DMS114 treated with DMSO at 0.1 percent for 48 hours (cell line): ENCODE data around the gene NKAIN2.

ENCODE experiments used
- DNase-seq: peaks from one replicate; lab custom pipeline; 2025; ENCODE audit not compliant: unreplicated experiment; lab: John Stamatoyannopoulos, UW

Gene NKAIN2

GRCh38 chr6:123803504-123804013 lies at the start of gene NKAIN2:
TSS of gene NKAIN2 (plus strand) at chr6:123803865.
- DNase-seq = no peak

DNA sequence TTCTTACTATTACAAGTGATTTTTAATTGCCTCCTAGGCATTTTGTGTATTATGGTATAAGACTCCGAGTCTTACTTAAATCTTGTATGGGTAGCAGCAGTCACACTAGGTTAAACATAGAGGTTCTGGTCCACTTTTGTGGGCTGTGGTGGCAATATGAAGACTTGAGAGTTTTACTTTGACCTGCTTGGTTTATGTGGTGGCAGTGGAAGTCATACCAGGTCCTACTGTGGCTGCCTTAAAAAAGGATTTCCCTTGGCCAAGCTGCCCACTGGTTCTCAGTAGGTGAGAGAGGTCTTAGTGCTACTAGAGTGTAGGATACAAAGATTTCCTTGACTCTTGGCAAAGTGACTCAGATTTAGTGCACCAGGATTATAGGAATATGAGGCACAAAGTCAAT lies 44.2 kb upstream of the NKAIN2 start:
- no peak for DNase-seq

GRCh38 chr6:123763904-123764303 lies 39.8 kb upstream of the NKAIN2 start:
- no peak for DNase-seq

DNA sequence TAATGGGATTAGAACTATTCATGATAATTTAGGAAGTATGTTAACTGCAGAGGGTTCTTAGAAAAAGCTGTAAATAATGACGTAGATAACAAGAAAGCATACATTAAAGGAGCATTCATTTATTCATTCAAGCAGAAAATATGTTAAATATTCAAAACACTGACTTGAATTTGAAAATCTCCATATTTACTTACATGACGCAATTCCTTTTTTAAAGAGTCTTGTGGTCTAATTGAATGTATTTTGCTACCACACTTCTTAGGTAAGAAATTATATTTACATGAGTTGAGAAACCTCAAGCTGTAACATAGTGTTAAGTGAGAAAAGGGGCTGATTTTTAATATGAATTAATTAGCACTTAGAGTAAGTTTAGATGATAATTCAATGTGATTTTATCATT lies 38.9 kb upstream of the NKAIN2 start:
- DNase-seq = no peak

GRCh38 chr6:123768921-123769320 lies 34.7 kb upstream of the NKAIN2 start:
- no peak for DNase-seq

GRCh38 chr6:123769431-123769830 lies 34.2 kb upstream of the NKAIN2 start:
- no peak for DNase-seq

- no peak for DNase-seq
These were observed 33.3 kb upstream of the NKAIN2 start for GRCh38 chr6:123770247-123770949.

GRCh38 chr6:123771126-123771525 lies 32.5 kb upstream of the NKAIN2 start:
- DNase-seq = no peak

DNA sequence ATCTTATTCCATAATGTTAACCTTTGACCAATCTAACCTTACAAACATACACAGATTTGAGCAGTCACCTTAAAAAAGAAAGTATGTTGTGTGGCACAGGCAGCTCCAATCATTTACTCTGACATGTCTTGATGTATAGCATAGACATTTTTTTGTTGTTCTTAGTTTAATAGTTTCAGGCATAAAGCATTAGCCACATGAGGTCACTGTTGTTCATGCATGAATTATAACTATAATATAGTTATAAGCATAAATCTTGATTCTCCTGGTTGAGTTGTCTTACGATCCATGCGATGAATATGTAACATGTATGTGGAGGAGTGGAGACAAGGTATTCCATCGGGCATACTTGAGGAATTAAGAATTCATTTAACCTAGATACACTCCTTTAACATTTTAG lies 26.1 kb upstream of the NKAIN2 start:
- no peak for DNase-seq

GRCh38 chr6:123780021-123780420 lies 23.6 kb upstream of the NKAIN2 start:
- no peak for DNase-seq

DNA sequence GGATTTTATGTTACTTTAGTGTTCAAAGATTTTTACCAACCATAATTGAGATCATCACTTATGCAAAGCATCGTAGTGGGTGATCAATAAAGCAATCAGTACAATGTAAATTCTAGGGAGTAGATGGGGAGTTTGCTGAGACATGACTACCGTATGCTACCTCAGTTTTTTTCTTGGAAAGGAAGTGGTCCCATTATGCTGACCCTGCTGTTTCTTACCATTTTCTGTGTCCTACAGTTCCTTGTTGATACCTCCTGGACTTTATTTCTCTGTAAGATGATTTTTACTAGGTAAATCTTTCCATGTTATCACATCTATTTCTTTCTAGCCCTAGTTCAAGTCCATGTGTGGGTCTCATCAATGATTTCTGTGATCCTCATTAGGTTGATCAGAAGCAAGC lies 19.3 kb upstream of the NKAIN2 start:
- no peak for DNase-seq

GRCh38 chr6:123785039-123785438 lies 18.6 kb upstream of the NKAIN2 start:
- no peak for DNase-seq

DNA sequence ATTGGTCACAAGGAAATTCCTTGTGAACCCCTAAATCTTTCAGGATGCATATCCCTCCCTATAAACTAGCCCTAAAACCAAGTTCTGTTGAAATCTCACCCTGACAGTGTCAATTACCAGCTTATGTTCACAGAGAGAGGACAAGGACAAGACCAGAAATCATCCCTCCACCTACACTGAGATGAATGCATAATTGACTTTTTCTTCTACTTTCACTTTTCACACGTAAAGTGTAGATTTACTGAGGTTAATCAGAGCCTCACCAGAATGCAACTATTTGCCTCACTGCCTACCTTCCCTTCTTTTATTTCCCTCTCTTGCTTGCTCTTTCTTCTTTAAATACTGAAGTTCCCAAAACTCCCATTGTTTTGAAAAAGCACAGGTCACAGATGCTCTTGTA lies 15.3 kb upstream of the NKAIN2 start:
- DNase-seq = no peak

DNA sequence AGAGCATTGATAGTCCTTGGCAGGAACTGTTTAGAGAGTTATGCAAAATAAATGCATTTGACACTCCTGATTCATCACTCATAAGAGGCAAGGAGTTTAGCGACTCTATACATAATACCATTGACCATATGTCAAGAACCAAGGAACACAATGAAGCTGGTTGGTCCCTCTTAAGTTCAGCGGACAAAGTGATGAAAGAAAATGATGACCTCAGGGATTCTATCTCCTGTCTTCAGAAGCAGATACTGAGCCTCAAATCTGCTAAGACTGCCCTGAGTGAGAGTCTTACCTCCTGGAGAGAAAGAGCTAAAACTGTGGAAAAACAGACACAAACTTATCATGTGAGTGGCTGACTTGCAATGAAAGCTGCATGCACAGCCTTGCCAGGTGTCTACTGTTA lies 9.5 kb upstream of the NKAIN2 start:
- no peak for DNase-seq

- no peak for DNase-seq
These were observed 8.9 kb upstream of the NKAIN2 start for GRCh38 chr6:123794799-123795198.

DNA sequence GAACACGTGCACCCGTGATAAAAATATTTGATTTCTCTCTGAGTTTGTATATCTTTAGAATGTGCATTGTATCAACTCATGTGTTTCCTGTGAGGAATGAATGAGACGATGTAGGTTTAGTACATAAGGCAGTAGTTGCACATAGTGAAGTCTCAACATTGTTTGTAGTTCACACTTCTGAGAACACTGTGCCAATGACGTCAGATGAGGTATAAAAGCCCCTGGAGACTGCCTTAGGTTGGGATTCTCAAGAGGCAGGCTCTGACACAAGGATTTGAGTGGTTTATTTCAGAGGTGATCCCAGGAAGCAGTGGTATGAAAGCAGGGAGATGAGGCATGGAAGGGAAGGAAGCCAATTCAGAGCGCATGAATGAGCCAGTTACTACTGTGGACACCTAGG lies 2.6 kb upstream of the NKAIN2 start:
- DNase-seq = no peak

DNA sequence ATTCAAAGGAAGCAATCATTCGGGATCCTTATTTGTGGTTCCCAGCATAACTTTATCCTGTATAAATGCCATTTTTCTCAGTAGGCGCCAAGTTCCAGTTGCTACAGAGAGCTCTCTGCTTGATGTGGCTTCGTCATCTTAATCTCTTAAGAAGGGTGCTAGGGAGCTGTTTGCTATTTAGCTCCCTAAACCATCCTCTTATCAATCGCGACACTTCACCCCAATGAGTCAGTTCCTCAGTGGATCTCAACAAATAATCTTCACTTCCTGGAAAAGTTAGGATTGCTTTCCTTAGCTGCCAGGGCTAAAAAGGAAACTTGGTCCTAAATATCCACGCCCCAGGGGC lies 1.3 kb upstream of the NKAIN2 start:
- no peak for DNase-seq

GRCh38 chr6:123802697-123803503 lies 765 bp upstream of the NKAIN2 start:
- DNase-seq = peak; percentile 26

DNA sequence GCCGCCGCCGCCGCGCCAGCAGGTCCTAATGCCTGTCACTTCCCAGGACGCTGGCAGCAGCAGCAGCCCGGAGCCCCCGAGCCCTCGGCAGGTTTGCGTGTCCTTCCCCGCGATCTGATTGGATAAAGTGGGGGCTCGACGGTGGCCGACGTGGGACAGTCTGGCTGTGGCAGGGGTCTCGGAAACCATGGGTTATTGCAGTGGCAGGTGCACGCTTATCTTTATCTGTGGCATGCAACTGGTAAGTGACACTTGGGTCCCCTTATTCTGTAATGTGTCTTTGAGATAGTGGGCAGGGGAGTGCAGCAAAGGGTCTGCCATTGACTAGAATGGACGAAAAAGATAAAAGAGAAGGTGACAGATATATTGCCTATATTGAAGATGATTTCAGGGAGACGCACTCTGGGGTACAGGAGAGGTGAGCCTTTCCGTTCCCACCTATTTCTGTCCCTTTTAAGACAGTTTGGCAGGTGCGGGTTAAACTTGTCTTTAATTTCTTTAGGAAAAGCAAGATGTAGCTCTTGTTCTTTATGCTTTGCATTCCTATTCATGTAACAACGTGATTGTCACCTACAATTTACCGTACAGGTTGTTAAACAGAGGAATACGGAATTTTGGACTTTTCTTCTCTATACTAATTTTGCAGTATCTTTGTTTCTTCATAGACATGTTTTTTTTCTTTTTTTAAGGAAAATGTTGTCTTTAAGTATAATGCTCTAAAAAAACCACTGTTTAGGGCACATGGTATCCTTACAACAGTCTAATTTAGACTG lies 535 bp downstream of the NKAIN2 start:
- no peak for DNase-seq

- DNase-seq = no peak
These were observed 1.3 kb downstream of the NKAIN2 start for GRCh38 chr6:123804787-123805540.

DNA sequence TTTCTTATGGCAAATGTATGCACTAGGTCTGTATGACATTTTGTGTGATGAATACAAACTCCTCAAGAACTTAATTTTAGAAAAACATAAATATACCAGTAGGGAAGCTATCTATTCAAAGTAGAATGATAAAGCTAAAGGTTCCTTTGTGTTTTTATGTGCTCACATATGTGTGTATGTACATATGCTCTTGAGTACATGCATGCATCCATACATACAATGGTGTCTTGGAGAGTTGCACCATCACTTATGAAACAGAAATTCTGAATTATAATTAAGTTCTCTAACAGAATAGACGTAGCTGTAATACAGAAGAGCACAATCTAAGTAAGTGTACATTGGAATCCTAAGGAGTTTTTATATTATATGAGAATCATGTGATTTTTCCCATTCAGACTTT lies 2.3 kb downstream of the NKAIN2 start:
- DNase-seq = no peak
